Pancreas (tissue), 10 donors: ENCODE data around the gene SLC6A3. TPM values are rescaled to one million over a fixed set of nuclear protein-coding genes. Genes with fewer than 3 reads are reported as not detected.
A peak's percentile ranks its signal among the peaks of the same experiment; 100 is the strongest.

Source experiments
- ATAC-seq, 4 donors: fragments of 200-7000 bp; cut with Tn5 transposase; one replicate each; pipeline versions ENCODE4 v1.8.0 to v1.9.1; 2020; ENCODE audit warnings: mild to moderate bottlenecking in 4 of 4, moderate library complexity in 4 of 4
- DNase-seq, 6 donors: peaks; one replicate each; pipeline ENCODE4 v3.0.0-alpha.2; 2020
- FAIRE-seq: peaks from 2 replicates; lab custom pipeline; 2012; peaks lifted over from hg19 to GRCh38; lab: Jason Lieb, UNC
- H3K27ac ChIP-seq, 4 donors: fragments of 200-600 bp; sonication (generic); 1 replicate in 3 of 4; 2 replicates in 1 of 4; pipeline versions ENCODE4 v1.5.0 to v1.8.0; 2020
- H3K27me3 ChIP-seq, 4 donors: fragments of 200-600 bp; one replicate each; pipeline ENCODE4 v1.8.0; 2021
- H3K36me3 ChIP-seq, 3 donors: fragments of 200-600 bp; sonication (generic) in 1 of 3; one replicate each; pipeline versions ENCODE4 v1.5.0 to v1.8.0; 2020 to 2021
- H3K4me1 ChIP-seq, 3 donors: fragments of 200-600 bp; one replicate each; pipeline ENCODE4 v1.8.0; 2021
- H3K4me3 ChIP-seq, 4 donors: fragments of 200-600 bp; sonication (generic) in 2 of 4; one replicate each; pipeline versions ENCODE4 v1.5.0 to v1.8.0; 2020 to 2021
- H3K9me3 ChIP-seq, 4 donors: fragments of 200-600 bp; one replicate each; pipeline ENCODE4 v1.8.0; 2021
- CTCF ChIP-seq, 4 donors: fragments of 200-600 bp; sonication (generic) in 3 of 4; IDR thresholded peaks; one replicate each; pipeline versions ENCODE4 v1.5.0 to v1.8.0; 2021; ENCODE audit warnings: antibody characterized with exemption in 4 of 4
- WGBS, 2 donors: extraction: QIAGEN DNeasy Blood & Tissue Kit; methylation state at CpG; one replicate each; pipeline ENCODE4 v1.1.7; 2013; 5-methylcytosine and 5-hydroxymethylcytosine counted together
- intact Hi-C, 3 donors: fragments of 100-400 bp; cut with DNase I; formaldehyde crosslinking; loops; one replicate each; pipeline versions ENCODE4 v1.11.1 to v1.14.2; 2022
- polyA plus RNA-seq, 2 donors: library from polyadenylated mRNA; stranded (reverse); fragments of 200-250 nt; gene quantifications; one replicate each; pipeline ENCODE4 v1.2.3, GENCODE V29; 2013
- total RNA-seq, 6 donors: library from RNA; stranded (reverse); fragmentation: NEBNext Ultra II Directional in 4 of 6; extraction: Animal tissue kit (Norgen Biotek cat#: 25700) in 4 of 6; gene quantifications; one replicate each; pipeline versions ENCODE4 v1.2.1 to v1.2.4, GENCODE V29; 2021 to 2023
- donor health status: healthy with polysubstance abuse.
- donor health status: DM: no; HTN: no; CAD: no; lungs with moderate emphysema.
- donor health status: DM: no; HTN: no; CAD: no.
- donor health status: control.
- donor health status: control.
- donor health status: Bipolar disorder and iron deficiency.
- donor health status: DM: yes; HTN: yes; CAD: no.
- donor health status: DM: no; HTN: no; CAD: no.
- donor health status: DM: no; HTN: no; CAD: no.
- donor health status: DM: yes; HTN: yes; CAD: no.

SLC6A3 gene
- total and polyA plus RNA-seq, 8 donors: not detected

- TF ChIP-seq CTCF (IDR thresholded peaks at IDR 0.05): no peak
- peaks cover 0 to 12% (median 5%) of the 10 kb centered on the region in 3 donors for H3K36me3 ChIP-seq
- no peaks in the 10 kb centered on the region for H3K27me3 ChIP-seq
- H3K27ac ChIP-seq: no peak overlapping the region
- H3K4me3 ChIP-seq: no peak overlapping the region
- H3K4me1 ChIP-seq: no peaks in the 10 kb centered on the region
- WGBS, 2 donors: 96% methylated on average over 30 of the region's 30 CpGs
- intact Hi-C loops: no loop called here
- FAIRE-seq (no peak), DNase-seq (peak in 2 of 6 donors; percentile 39 to 59), ATAC-seq (no peak)
- H3K9me3 ChIP-seq: no peaks in the 10 kb centered on the region
Observed at GRCh38 chr5:1465966-1466471, 20.8 kb upstream of the SLC6A3 start.

- 97 to 98% methylated on average over 22 of the region's 22 CpGs for WGBS, 2 donors
- intact Hi-C loops: no loop called here
- no peaks in the 10 kb centered on the region for H3K4me1 ChIP-seq
- H3K27me3 ChIP-seq: no peaks in the 10 kb centered on the region
- FAIRE-seq (no peak), ATAC-seq (no peak), DNase-seq (no peak)
- no peak overlapping the region for H3K27ac ChIP-seq
- TF ChIP-seq CTCF (IDR thresholded peaks at IDR 0.05): no peak
- H3K4me3 ChIP-seq: no peak overlapping the region
- H3K36me3 ChIP-seq: peaks cover 0 to 12% (median 5%) of the 10 kb centered on the region in 3 donors
- no peaks in the 10 kb centered on the region for H3K9me3 ChIP-seq
Observed at GRCh38 chr5:1465117-1465516, 19.9 kb upstream of the SLC6A3 start.

GRCh38 chr5:1464511-1464910 lies 19.3 kb upstream of the SLC6A3 start:
- H3K27me3 ChIP-seq: no peaks in the 10 kb centered on the region
- peaks cover 0 to 12% (median 5%) of the 10 kb centered on the region in 3 donors for H3K36me3 ChIP-seq
- FAIRE-seq (no peak), ATAC-seq (no peak), DNase-seq (no peak)
- TF ChIP-seq CTCF (IDR thresholded peaks at IDR 0.05): no peak
- H3K27ac ChIP-seq: no peak overlapping the region
- WGBS, 2 donors: 89 to 91% methylated on average over 18 of the region's 18 CpGs
- H3K4me3 ChIP-seq: no peak overlapping the region
- H3K9me3 ChIP-seq: no peaks in the 10 kb centered on the region
- no peaks in the 10 kb centered on the region for H3K4me1 ChIP-seq
- intact Hi-C loops: no loop called here

- Histone ChIP-seq H3K27me3 (no peaks in the 10 kb centered on the region), H3K4me3 (no peak overlapping the region), H3K36me3 (peaks cover 0 to 12% (median 5%) of the 10 kb centered on the region in 3 donors), H3K4me1 (no peaks in the 10 kb centered on the region), H3K9me3 (no peaks in the 10 kb centered on the region), H3K27ac (no peak overlapping the region)
- WGBS, 2 donors: 91 to 96% methylated on average over 14 of the region's 14 CpGs
- no peak for FAIRE-seq
- intact Hi-C loops: no loop called here
- peak in 1 of 6 donors; percentile 64 for DNase-seq
- ATAC-seq: no peak
- no peak for TF ChIP-seq CTCF (IDR thresholded peaks at IDR 0.05)
Observed at GRCh38 chr5:1464096-1464446, 18.8 kb upstream of the SLC6A3 start.

- H3K36me3 ChIP-seq: peaks cover 0 to 12% (median 5%) of the 10 kb centered on the region in 3 donors
- intact Hi-C loops: no loop called here
- DNase-seq: peak in 1 of 6 donors; percentile 38
- no peaks in the 10 kb centered on the region for H3K4me1 ChIP-seq
- H3K27ac ChIP-seq: no peak overlapping the region
- 94 to 96% methylated on average over 46 of the region's 46 CpGs for WGBS, 2 donors
- no peaks in the 10 kb centered on the region for H3K27me3 ChIP-seq
- no peak for TF ChIP-seq CTCF (IDR thresholded peaks at IDR 0.05)
- no peak for ATAC-seq
- H3K4me3 ChIP-seq: no peak overlapping the region
- FAIRE-seq: no peak
- H3K9me3 ChIP-seq: no peaks in the 10 kb centered on the region
Observed at GRCh38 chr5:1463326-1464095, 18.3 kb upstream of the SLC6A3 start.
